RWPE1 (cell line): ENCODE measurements around the gene RBFOX2.

Experiments used
- CTCF ChIA-PET: fragments of 350-600 bp; sonication (Branson Sonifier 250); formaldehyde crosslinking; extraction: SDS; loops from one replicate; lab custom pipeline; 2021; lab: Yijun Ruan, JAX
- POLR2A ChIA-PET: fragments of 400-600 bp; formaldehyde crosslinking; extraction: SDS; loops from one replicate; lab custom pipeline; 2020; ENCODE audit warnings: antibody characterized with exemption; ENCODE audit not compliant: low non-redundant PET; lab: Yijun Ruan, JAX
- DNase-seq: peaks from one replicate; pipeline ENCODE4 v3.0.0; 2012; ENCODE audit warnings: low spot score
- H3K27ac ChIP-seq: fragments of 450-650 bp; 2 replicates; pipeline ENCODE4 v1.5.1; 2017
- TF ChIP-seq, protein P1 (sequence below): fragments of 450-650 bp; conservative IDR thresholded peaks from 2 replicates; pipeline ENCODE4 v1.5.1; 2017; ENCODE audit warnings: low read depth, mild to moderate bottlenecking

Gene RBFOX2

DNA sequence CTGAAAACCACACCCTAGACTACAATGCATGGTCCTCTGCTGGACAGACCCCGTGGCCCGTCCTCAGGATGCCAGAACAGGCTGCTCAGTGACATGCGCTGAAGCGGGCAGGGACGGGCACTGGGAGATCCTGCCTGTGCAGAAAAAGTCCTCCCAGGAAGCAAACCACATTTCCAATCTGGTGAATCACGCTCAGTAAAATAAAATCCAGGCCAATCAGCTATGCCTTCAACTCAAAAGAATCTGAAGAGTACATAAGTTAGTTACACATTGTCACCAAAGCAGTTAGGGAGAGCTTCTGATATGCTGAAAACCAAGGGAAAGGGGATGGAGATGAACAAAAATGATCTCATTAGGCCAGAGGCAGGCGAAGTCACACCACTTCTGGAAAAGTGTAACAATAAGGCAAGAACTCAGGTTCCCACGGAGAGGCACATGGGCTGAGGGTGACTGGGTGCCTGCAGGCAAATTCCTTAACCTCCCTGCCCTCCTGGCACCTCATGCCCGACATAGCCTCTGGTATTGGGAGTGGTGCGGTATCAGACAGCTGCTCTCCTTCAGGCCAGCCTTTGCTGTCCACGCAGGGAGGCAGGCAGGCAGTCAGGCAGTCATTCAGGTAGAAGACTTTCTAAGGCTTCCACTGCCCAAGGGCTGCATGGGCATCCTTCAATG is 244.5 kb downstream of the RBFOX2 start:
- TF ChIP-seq, protein P1, sequence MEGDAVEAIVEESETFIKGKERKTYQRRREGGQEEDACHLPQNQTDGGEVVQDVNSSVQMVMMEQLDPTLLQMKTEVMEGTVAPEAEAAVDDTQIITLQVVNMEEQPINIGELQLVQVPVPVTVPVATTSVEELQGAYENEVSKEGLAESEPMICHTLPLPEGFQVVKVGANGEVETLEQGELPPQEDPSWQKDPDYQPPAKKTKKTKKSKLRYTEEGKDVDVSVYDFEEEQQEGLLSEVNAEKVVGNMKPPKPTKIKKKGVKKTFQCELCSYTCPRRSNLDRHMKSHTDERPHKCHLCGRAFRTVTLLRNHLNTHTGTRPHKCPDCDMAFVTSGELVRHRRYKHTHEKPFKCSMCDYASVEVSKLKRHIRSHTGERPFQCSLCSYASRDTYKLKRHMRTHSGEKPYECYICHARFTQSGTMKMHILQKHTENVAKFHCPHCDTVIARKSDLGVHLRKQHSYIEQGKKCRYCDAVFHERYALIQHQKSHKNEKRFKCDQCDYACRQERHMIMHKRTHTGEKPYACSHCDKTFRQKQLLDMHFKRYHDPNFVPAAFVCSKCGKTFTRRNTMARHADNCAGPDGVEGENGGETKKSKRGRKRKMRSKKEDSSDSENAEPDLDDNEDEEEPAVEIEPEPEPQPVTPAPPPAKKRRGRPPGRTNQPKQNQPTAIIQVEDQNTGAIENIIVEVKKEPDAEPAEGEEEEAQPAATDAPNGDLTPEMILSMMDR = no peak
- POLR2A ChIA-PET = no interaction called here
- H3K27ac ChIP-seq = peak overlapping the region; percentile 88
- DNase-seq = peak; percentile 66
- CTCF ChIA-PET = interaction anchor here (0.6 kb wide), 1 partner anchor 20 kb away, joined by 5 read pairs; no protein-coding TSS in a partner anchor

DNA sequence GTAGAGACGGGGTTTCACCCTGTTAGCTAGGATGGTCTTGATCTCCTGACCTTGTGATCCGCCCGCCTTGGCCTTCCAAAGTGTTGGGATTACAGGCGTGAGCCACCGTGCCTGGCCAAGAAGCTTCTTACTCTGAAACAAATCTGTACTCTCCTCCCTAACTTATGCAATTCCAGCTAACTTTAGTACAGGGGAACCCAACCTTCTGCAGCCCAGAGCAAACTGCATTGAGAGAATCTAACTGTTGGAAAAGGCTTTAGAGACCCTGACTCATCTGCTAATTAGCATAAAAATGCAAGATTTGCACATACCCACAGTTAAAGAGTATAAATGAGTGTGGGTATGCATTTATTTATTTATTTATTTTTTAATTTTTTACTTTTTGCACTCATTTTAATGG is 246.1 kb downstream of the RBFOX2 start:
- DNase-seq = no peak
- H3K27ac ChIP-seq = no peak overlapping the region
- ChIA-PET POLR2A (no interaction called here), CTCF (no interaction called here)
- TF ChIP-seq, protein P1 = no peak

DNA sequence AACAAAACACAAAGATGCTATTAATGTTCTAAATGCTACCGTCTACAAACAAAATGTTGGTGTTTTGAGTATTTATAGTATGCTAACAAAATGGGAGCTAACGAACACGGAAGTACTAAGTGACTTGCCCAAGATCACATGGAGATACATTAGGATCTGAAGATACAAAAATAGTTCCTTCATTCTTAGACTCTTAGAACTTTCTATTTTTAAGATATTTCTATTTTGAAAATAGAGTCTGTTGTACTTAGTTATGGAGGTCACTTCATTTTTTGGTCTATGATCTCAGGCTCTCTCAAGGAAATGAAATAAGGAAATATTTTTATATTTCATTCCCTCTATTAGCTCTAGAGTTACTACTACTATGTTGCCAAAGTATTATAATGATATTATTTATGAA is 246.7 kb downstream of the RBFOX2 start:
- no peak overlapping the region for H3K27ac ChIP-seq
- DNase-seq = no peak
- CTCF ChIA-PET = no interaction called here
- TF ChIP-seq, protein P1 = no peak
- POLR2A ChIA-PET = no interaction called here

DNA sequence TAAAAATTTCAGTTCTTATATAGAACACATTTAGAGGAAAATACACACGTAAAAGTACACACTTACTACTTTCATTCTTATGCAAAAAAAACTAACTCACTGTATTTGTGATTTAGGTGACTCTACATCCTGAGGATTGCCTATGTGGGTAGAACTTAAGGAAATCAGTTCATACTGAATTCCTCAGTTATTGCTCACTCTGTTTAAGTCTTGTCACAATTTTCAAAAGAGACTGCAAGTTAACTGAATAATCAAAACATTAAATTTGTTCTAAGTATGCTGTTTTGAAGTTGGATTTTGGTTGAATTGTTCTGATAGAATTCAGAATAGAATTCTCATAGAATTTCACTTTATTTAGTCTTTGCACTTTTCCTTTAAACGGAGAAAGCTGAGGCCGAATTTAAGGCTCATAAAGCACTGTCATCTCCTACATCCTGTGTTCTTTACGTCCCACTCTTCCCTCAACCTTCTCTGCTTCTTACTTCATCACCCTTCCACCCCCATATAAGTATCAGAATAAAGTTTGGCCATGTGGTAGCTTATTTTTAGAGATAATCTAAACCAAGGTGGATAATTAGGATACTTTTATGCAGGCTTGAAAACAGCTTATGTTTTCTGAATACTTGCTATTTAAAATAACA is 251.2 kb downstream of the RBFOX2 start:
- POLR2A ChIA-PET = no interaction called here
- CTCF ChIA-PET = no interaction called here
- TF ChIP-seq, protein P1 = no peak
- peak overlapping the region; percentile 78 for H3K27ac ChIP-seq
- DNase-seq = peak; percentile 36

DNA sequence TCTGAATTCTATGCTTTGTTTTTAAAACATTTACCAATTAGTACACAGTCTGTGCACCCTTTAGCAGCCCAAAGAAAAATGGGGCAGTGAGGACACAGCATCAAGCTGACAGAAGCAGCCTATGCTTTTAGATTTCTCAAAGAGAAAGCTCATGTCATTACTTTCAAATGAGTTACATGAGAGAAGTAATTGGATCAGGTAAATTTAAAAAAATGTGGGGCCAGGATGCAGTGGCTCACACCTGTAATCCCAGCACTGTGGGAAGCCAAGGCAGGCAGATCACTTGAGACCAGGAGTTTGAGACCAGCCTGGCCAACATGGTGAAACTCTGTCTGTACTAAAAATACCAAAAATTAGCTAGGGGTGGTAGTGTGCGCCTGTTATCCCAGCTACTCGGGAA is 253.3 kb downstream of the RBFOX2 start:
- TF ChIP-seq, protein P1 = no peak
- ChIA-PET CTCF (no interaction called here), POLR2A (no interaction called here)
- H3K27ac ChIP-seq = no peak overlapping the region
- DNase-seq = no peak

DNA sequence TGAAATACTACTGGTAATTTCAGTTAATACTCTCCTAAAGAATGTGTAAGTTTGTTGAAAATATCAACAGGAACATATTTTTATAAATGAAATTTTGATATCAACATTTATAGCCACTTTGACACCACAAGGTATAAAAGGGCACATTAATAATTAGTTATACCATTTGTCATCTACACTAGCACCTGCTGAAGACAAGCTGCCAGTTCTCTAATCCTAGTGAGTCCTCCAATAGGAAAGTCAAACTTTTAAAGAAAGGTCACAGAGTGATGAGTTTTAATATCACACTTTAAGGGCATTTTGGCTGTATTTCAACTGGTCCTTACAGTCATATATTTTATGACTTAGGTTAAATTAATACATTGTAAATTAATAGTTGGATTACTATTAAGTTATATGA is 258.6 kb downstream of the RBFOX2 start:
- TF ChIP-seq, protein P1 = no peak
- CTCF ChIA-PET = no interaction called here
- POLR2A ChIA-PET = no interaction called here
- H3K27ac ChIP-seq = no peak overlapping the region
- DNase-seq = no peak
